Omental fat pad (tissue), 4 donors: ENCODE data around the gene ZDHHC19. TPM values are rescaled to one million over a fixed set of nuclear protein-coding genes. Genes with fewer than 3 reads are reported as not detected.
"Not testable (repeated sequence)": the region's sequence is repeated elsewhere in the genome, so short reads cannot be mapped to it uniquely, and the experiment has no call there.

Experiments
- ATAC-seq: fragments of 150-250 bp; one replicate; pipeline ENCODE4 v1.9.1; 2016; ENCODE audit warnings: mild to moderate bottlenecking, moderate library complexity; ENCODE audit not compliant: low FRiP score
- DNase-seq: peaks from one replicate; pipeline ENCODE4 v3.0.0-alpha.2; 2019; ENCODE audit warnings: low spot score
- total RNA-seq, 4 donors: library from RNA; depleted of rRNA; stranded (reverse); fragments of >200 nt; gene quantifications; one replicate each; pipeline ENCODE4 v1.1.0, GENCODE V29; 2016
- TF ChIP-seq, protein P1 (sequence below), 3 donors: fragments of 450-650 bp; IDR thresholded peaks; one replicate each; pipeline ENCODE4 v1.5.1; 2016 to 2017; ENCODE audit warnings: antibody characterized with exemption in 3 of 3, mild to moderate bottlenecking in 3 of 3, moderate library complexity in 2 of 3

The ZDHHC19 gene
- total RNA-seq, 4 donors from 2014 or later = not detected

- TF ChIP-seq, protein P1, sequence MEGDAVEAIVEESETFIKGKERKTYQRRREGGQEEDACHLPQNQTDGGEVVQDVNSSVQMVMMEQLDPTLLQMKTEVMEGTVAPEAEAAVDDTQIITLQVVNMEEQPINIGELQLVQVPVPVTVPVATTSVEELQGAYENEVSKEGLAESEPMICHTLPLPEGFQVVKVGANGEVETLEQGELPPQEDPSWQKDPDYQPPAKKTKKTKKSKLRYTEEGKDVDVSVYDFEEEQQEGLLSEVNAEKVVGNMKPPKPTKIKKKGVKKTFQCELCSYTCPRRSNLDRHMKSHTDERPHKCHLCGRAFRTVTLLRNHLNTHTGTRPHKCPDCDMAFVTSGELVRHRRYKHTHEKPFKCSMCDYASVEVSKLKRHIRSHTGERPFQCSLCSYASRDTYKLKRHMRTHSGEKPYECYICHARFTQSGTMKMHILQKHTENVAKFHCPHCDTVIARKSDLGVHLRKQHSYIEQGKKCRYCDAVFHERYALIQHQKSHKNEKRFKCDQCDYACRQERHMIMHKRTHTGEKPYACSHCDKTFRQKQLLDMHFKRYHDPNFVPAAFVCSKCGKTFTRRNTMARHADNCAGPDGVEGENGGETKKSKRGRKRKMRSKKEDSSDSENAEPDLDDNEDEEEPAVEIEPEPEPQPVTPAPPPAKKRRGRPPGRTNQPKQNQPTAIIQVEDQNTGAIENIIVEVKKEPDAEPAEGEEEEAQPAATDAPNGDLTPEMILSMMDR (IDR thresholded peaks at IDR 0.05) = no peak
- DNase-seq (no peak), ATAC-seq (no peak)
Measured at GRCh38 chr3:196175722-196176121, 35.5 kb downstream of the ZDHHC19 start.

GRCh38 chr3:196175116-196175625 is 36.0 kb downstream of the ZDHHC19 start:
- no peak for ATAC-seq
- TF ChIP-seq, protein P1 (IDR thresholded peaks at IDR 0.05) = no peak
- no peak for DNase-seq

- ATAC-seq (no peak), DNase-seq (no peak)
- TF ChIP-seq, protein P1 (IDR thresholded peaks at IDR 0.05) = no peak
Measured at GRCh38 chr3:196174652-196175051, 36.5 kb downstream of the ZDHHC19 start.

DNA sequence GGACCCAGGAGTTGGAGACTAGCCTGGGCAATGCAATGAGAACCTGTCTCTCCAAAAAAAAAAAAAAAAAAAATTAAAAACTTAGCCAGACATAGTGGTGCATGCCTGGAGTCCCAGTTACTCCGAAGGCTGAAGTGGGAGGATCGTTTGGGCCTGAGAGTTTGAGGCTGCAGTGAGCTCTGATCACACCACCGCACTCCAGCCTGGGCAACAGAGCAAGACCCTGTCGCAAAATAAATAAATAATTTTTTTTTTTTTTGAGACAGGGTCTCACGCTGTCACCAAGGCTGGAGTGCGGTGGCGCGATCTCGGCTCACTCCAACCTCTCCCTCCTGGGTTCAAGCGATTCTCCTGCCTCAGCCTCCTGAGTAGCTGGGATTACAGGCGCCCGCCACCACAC is 40.9 kb downstream of the ZDHHC19 start:
- DNase-seq, ATAC-seq: not testable (repeated sequence)

DNA sequence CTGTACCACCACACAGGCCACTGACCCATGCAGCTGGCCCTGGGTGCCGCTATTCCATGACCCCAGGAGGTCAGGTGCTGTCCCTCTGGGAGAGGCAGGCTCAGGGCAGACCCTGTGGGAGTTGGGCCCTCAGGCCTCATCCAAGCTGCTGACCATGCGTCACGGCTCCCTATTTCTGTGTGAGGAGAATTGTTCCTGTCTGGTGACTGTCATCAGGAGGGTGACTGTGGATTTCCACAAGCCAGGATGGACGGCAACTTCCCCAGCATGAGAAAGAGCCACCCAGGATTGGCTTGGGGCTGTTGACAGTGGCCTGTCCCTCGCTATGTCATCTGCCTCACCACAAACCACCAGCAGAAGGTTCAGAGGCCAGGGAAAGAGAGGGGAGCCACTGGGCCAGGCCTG is 41.4 kb downstream of the ZDHHC19 start:
- DNase-seq = no peak
- ATAC-seq = no peak
- TF ChIP-seq, protein P1 (IDR thresholded peaks at IDR 0.05) = no peak

- ATAC-seq = no peak
- TF ChIP-seq, protein P1 (IDR thresholded peaks at IDR 0.05) = no peak
- DNase-seq = no peak
Measured at GRCh38 chr3:196168808-196169391, 42.3 kb downstream of the ZDHHC19 start.

- TF ChIP-seq, protein P1 (IDR thresholded peaks at IDR 0.05) = no peak
- no peak for DNase-seq
- no peak for ATAC-seq
Measured at GRCh38 chr3:196166741-196167140, 44.5 kb downstream of the ZDHHC19 start.
